Endothelial cell of umbilical vein (primary cell): ENCODE measurements around the gene PPM1H.
"Not testable (repeated sequence)": the region's sequence is repeated elsewhere in the genome, so short reads cannot be mapped to it uniquely, and the experiment has no call there.

ENCODE experiments used
- EZH2 ChIP-seq: IDR thresholded peaks from 2 replicates; pipeline ENCODE4 v1.6.1; 2012; ENCODE audit warnings: borderline replicate concordance, low read depth, mild to moderate bottlenecking, moderate library complexity, low read length, inconsistent platforms; ENCODE audit not compliant: severe bottlenecking
- MYC ChIP-seq: IDR thresholded peaks from one replicate; pipeline ENCODE4 v1.6.1; 2011; ENCODE audit warnings: mild to moderate bottlenecking, low read depth, low read length
- POLR2AphosphoS5 ChIP-seq: IDR thresholded peaks from 2 replicates; pipeline ENCODE4 v1.6.1; 2012; ENCODE audit warnings: low read depth, mild to moderate bottlenecking, control low read depth, low read length, moderate library complexity; ENCODE audit not compliant: insufficient read depth
- TF ChIP-seq, protein P1 (sequence below), 2 donors: IDR thresholded peaks; 1 replicate in 1 of 2; 2 replicates in 1 of 2; pipeline ENCODE4 v1.5.1; 2011; ENCODE audit warnings: low read length in 2 of 2, mild to moderate bottlenecking in 2 of 2, moderate library complexity in 2 of 2, control low read depth in 1 of 2, inconsistent platforms in 1 of 2, low read depth in 1 of 2; ENCODE audit not compliant: insufficient read depth in 1 of 2; ENCODE audit errors: extremely low read depth in 1 of 2

DNA sequence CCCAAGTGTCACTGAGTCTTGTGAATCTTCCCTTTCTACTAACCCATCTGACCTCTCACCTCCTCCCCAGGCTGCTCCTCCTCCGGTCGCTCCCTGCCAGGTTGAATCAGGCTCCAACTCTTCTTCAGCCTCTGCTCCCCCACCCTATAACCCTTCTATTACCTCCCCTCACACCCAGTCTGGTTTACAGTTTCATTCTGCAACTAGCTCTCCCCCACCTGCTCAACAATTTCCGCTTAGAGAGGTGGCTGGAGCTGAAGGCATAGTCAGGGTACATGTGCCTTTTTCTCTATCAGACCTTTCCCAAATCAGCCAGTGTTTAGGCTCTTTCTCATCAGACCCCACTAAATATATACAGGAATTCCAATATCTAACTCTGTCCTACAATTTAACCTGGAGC lies 174.6 kb downstream of the PPM1H start:
- TF ChIP-seq, protein P1, sequence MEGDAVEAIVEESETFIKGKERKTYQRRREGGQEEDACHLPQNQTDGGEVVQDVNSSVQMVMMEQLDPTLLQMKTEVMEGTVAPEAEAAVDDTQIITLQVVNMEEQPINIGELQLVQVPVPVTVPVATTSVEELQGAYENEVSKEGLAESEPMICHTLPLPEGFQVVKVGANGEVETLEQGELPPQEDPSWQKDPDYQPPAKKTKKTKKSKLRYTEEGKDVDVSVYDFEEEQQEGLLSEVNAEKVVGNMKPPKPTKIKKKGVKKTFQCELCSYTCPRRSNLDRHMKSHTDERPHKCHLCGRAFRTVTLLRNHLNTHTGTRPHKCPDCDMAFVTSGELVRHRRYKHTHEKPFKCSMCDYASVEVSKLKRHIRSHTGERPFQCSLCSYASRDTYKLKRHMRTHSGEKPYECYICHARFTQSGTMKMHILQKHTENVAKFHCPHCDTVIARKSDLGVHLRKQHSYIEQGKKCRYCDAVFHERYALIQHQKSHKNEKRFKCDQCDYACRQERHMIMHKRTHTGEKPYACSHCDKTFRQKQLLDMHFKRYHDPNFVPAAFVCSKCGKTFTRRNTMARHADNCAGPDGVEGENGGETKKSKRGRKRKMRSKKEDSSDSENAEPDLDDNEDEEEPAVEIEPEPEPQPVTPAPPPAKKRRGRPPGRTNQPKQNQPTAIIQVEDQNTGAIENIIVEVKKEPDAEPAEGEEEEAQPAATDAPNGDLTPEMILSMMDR (IDR thresholded peaks at IDR 0.05; ENCODE audit: extremely low read depth in 1 of 2, insufficient read depth in 1 of 2, low read depth in 1 of 2, low read length in 2 of 2) = not testable (repeated sequence)
- not testable (repeated sequence) for TF ChIP-seq POLR2AphosphoS5, EZH2, MYC
